ENCODE measurements around the gene SEC61B. TPM values are rescaled to one million over a fixed set of nuclear protein-coding genes. Genes with fewer than 3 reads are reported as not detected.

SEC61B gene
- total and polyA plus RNA-seq, 2 donors (not counting 3 experiments of a cell fraction or from before 2014, with no cell fraction given), result 242 to 594 TPM

DNA sequence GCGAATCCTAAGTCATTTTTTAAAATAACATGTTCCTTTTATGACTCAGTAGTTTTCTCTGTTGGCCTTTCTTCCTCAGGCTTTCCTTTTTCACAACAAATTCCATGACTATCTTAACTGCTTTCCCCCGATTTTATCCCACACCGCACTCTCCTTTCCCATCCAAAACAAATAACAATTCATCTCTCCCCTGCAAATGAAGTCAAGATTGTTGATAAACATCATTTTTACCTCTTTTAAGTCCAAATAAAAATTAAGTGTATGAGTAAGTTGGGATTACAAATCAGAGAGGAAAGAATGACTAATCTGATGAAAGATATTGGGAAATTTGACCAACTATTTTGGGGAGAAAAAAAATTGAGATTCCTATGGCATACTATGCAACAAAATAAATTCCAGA, 47.3 kb downstream of the SEC61B start:
- Histone ChIP-seq H3K4me3 (replicated peaks in 1 of 3; ENCODE audit: insufficient read depth in 1 of 3, low read depth in 1 of 3, low read length in 3 of 3) (no peak overlapping the region), H3K27me3 (ENCODE audit: control insufficient read depth in 2 of 2, insufficient read depth in 2 of 2, low read length in 2 of 2) (no peaks in the 10 kb centered on the region), H3K4me2 (ENCODE audit: insufficient read depth, low read length) (peak overlapping the region; percentile 27), H3K79me2 (ENCODE audit: control insufficient read depth, insufficient read depth, low read length) (no peaks in the 10 kb centered on the region), H4K20me1 (replicated peaks; ENCODE audit: control insufficient read depth, extremely low read depth, insufficient read depth, low read length) (no peaks in the 10 kb centered on the region), H3K4me1 (ENCODE audit: control insufficient read depth, extremely low read depth, insufficient read depth, low read length) (peaks cover 20% of the 10 kb centered on the region), H2AFZ (ENCODE audit: low read depth, low read length) (no peak overlapping the region), H3K9ac (replicated peaks; ENCODE audit: extremely low read depth, insufficient read depth, low read length) (no peak overlapping the region), H3K9me1 (replicated peaks; ENCODE audit: control insufficient read depth, extremely low read depth, insufficient read depth, low read length) (no peaks in the 10 kb centered on the region), H3K27ac (ENCODE audit: insufficient read depth, low read depth, low read length) (peak overlapping the region; percentile 57), H3K36me3 (ENCODE audit: control insufficient read depth in 2 of 2, extremely low read depth in 1 of 2, insufficient read depth in 2 of 2, low read length in 2 of 2) (no peaks in the 10 kb centered on the region), H3K9me3 (replicated peaks; ENCODE audit: control insufficient read depth, insufficient read depth, low read length) (no peaks in the 10 kb centered on the region)
- dilution Hi-C loops (cut with MboI; ENCODE audit: extremely low pct_ligation_motif_present, low sequenced_read_pairs), result no loop called here
- intact Hi-C loops (cut with micrococcal nuclease), result loop anchor here (2.0 to 5.0 kb wide), 4 partner anchors 71 to 1053 kb away; partner anchors contain the start of gene STX17
- TF ChIP-seq, protein P1, sequence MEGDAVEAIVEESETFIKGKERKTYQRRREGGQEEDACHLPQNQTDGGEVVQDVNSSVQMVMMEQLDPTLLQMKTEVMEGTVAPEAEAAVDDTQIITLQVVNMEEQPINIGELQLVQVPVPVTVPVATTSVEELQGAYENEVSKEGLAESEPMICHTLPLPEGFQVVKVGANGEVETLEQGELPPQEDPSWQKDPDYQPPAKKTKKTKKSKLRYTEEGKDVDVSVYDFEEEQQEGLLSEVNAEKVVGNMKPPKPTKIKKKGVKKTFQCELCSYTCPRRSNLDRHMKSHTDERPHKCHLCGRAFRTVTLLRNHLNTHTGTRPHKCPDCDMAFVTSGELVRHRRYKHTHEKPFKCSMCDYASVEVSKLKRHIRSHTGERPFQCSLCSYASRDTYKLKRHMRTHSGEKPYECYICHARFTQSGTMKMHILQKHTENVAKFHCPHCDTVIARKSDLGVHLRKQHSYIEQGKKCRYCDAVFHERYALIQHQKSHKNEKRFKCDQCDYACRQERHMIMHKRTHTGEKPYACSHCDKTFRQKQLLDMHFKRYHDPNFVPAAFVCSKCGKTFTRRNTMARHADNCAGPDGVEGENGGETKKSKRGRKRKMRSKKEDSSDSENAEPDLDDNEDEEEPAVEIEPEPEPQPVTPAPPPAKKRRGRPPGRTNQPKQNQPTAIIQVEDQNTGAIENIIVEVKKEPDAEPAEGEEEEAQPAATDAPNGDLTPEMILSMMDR (IDR thresholded peaks at IDR 0.05; ENCODE audit: extremely low read depth in 1 of 2, insufficient read depth in 1 of 2, low read depth in 1 of 2, low read length in 2 of 2), result no peak
- peak; percentile 55 for TF ChIP-seq JUN (IDR thresholded peaks at IDR 0.05; ENCODE audit: borderline replicate concordance, insufficient read depth, insufficient read length, low read depth)
- TF ChIP-seq GATA2 (IDR thresholded peaks at IDR 0.05; ENCODE audit: insufficient read depth, insufficient read length, low read depth, low read length), result peak; percentile 92
- peak; percentile 74 for DNase-seq (ENCODE audit: low read depth, low spot score)
- BruUV-seq (replicated peaks), result no TSS peak
- ChIA-PET CTCF (interaction anchor here (1.1 to 1.2 kb wide), 2 partner anchors 12 to 742 kb away, joined by 4 to 5 read pairs; no protein-coding TSS in a partner anchor), POLR2A (no interaction called here)
- peak; percentile 78 for FAIRE-seq

DNA sequence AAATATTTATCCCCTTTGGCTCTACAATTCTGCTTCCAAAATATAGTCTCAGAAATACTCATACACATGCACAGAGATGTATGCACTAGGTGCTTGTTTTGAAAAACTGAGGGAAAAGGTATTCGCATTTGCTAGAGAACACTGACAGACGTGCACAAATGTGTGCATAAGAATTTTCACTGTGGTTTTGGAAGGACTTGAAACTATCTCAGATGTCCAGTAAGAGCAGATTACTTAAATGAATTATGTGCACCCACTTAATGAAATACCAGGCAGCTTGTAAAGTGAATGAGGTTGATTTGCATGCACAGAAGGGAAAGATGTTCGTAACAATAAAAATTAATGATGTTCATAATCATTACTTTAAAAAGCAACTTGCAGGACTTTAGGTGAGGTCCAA, 48.4 kb downstream of the SEC61B start:
- H3K9me1 ChIP-seq (replicated peaks; ENCODE audit: control insufficient read depth, extremely low read depth, insufficient read depth, low read length), result no peaks in the 10 kb centered on the region
- ChIA-PET CTCF (interaction anchor here (1.2 kb wide), 1 partner anchor 11 kb away, joined by 3 read pairs; no protein-coding TSS in a partner anchor), POLR2A (no interaction called here)
- DNase-seq (ENCODE audit: low read depth, low spot score) (no peak), FAIRE-seq (no peak)
- intact Hi-C loops (cut with micrococcal nuclease), result no loop called here
- H4K20me1 ChIP-seq (replicated peaks; ENCODE audit: control insufficient read depth, extremely low read depth, insufficient read depth, low read length), result no peaks in the 10 kb centered on the region
- H3K79me2 ChIP-seq (ENCODE audit: control insufficient read depth, insufficient read depth, low read length), result no peaks in the 10 kb centered on the region
- no peaks in the 10 kb centered on the region for H3K36me3 ChIP-seq (ENCODE audit: control insufficient read depth in 2 of 2, extremely low read depth in 1 of 2, insufficient read depth in 2 of 2, low read length in 2 of 2)
- dilution Hi-C loops (cut with MboI; ENCODE audit: extremely low pct_ligation_motif_present, low sequenced_read_pairs), result no loop called here
- no peaks in the 10 kb centered on the region for H3K27me3 ChIP-seq (ENCODE audit: control insufficient read depth in 2 of 2, insufficient read depth in 2 of 2, low read length in 2 of 2)
- H3K4me1 ChIP-seq (ENCODE audit: control insufficient read depth, extremely low read depth, insufficient read depth, low read length), result peaks cover 20% of the 10 kb centered on the region
- H3K4me2 ChIP-seq (ENCODE audit: insufficient read depth, low read length), result no peak overlapping the region
- no peak for TF ChIP-seq MYC (IDR thresholded peaks at IDR 0.05; ENCODE audit: low read depth, low read length)
- TF ChIP-seq POLR2A (IDR thresholded peaks at IDR 0.05; ENCODE audit: low read depth, low read length), result no peak
- no peak for TF ChIP-seq FOS (IDR thresholded peaks at IDR 0.05; ENCODE audit: borderline replicate concordance, insufficient read depth, low read length)
- TF ChIP-seq JUN (IDR thresholded peaks at IDR 0.05; ENCODE audit: borderline replicate concordance, insufficient read depth, insufficient read length, low read depth), result no peak
- no peak for TF ChIP-seq EZH2 (IDR thresholded peaks at IDR 0.05; ENCODE audit: borderline replicate concordance, low read depth, low read length, severe bottlenecking)
- no peak for TF ChIP-seq GATA2 (IDR thresholded peaks at IDR 0.05; ENCODE audit: insufficient read depth, insufficient read length, low read depth, low read length)
- TF ChIP-seq, protein P2, sequence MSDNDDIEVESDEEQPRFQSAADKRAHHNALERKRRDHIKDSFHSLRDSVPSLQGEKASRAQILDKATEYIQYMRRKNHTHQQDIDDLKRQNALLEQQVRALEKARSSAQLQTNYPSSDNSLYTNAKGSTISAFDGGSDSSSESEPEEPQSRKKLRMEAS (IDR thresholded peaks at IDR 0.05; ENCODE audit: insufficient read depth, insufficient read length), result no peak
- no peak for TF ChIP-seq POLR2AphosphoS5 (IDR thresholded peaks at IDR 0.05; ENCODE audit: insufficient read depth, low read depth, low read length)
- TF ChIP-seq, protein P1 (IDR thresholded peaks at IDR 0.05; ENCODE audit: extremely low read depth in 1 of 2, insufficient read depth in 1 of 2, low read depth in 1 of 2, low read length in 2 of 2), result no peak
- H3K9ac ChIP-seq (replicated peaks; ENCODE audit: extremely low read depth, insufficient read depth, low read length), result no peak overlapping the region
- no peak overlapping the region for H2AFZ ChIP-seq (ENCODE audit: low read depth, low read length)
- no peaks in the 10 kb centered on the region for H3K9me3 ChIP-seq (replicated peaks; ENCODE audit: control insufficient read depth, insufficient read depth, low read length)
- no peak overlapping the region for H3K27ac ChIP-seq (ENCODE audit: insufficient read depth, low read depth, low read length)
- no peak overlapping the region for H3K4me3 ChIP-seq (replicated peaks in 1 of 3; ENCODE audit: insufficient read depth in 1 of 3, low read depth in 1 of 3, low read length in 3 of 3)
- no TSS peak for BruUV-seq (replicated peaks)

Measured in endothelial cell of umbilical vein (primary cell).